Inflammatory macrophage (primary cell): ENCODE measurements around the gene NTN3.
"Not testable (repeated sequence)": the region's sequence is repeated elsewhere in the genome, so short reads cannot be mapped to it uniquely, and the experiment has no call there.

Source experiments
- DNase-seq, 2 donors: peaks; one replicate each; pipeline ENCODE4 v3.0.0-alpha.2; 2020 to 2022

The NTN3 gene

DNA sequence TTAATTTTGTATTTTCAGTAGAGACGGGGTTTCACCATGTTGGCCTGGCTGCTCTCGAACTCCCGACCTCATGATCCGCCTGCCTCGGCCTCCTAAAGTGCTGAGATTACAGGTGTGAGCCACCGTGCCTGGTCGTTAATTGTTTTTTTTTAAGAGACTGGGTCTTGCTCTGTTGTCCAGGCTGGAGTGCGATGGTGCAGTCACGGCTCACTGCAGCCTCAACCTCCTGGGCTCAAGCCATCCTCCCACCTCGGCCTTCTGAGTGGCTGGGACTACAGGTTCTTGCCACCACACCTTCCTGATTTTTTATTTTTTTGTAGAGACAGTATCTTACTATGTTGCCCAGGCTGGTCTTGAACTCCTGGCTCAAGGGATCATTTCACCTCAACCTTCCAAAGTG lies 8.9 kb downstream of the NTN3 start:
- not testable (repeated sequence) for DNase-seq

DNA sequence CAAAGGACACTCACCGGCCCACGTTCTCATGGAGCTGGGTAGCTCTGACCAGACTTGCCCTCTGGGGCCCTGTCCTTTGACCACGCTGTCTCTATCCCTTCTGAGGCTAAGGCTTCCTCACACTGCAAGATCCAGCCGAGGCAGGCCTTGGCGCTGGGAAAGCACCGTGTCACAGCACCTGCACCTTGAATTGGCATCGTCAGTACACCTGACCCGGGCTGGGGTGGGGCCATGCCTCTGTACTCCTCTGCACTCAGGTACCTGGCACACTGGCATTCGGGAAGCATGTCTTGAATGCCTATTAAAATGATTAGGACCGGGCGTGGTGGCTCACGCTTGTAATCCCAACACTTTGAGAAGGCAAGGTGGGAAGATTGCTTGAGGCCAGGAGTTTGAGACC lies 9.9 kb downstream of the NTN3 start:
- no peak for DNase-seq

DNA sequence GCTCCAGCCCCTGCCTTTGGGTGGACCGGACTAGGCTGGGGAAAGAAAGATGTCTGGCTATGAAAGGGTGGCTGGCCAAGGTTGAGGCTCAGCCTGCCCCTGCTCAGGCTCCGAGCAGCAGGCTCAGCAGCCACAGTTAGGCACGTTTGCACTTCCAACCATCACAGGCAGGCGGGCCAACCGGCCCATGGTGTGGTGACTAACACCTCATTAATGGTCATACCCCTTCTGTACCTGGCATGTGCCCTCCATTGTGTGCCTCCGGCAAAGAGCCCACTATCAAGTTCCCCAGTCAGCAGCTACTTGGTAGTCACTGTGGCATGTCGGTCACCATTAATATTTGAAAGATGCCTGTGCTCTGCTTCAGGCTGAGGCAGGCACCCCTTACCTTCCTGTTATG lies 10.6 kb downstream of the NTN3 start:
- DNase-seq, result no peak

DNA sequence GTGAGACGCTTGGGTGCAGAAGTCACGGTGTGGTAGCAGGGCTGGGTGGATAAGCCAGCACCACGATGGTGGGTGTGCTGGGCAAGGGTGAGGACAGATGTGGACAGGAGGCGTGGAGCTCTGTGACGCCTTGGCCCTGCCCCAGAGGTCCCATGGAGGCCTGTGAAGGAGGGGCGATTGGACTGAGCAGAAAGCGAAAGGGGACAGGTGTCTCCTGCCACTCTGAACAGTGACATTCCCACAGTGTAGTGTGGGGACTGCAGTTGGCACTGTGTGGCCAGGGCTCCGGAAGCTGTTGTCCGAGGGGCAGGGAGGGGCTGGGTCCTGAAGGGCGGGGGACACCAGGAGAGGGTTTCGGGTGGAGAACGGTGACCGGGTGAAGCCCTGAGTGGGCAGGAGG lies 11.2 kb downstream of the NTN3 start:
- DNase-seq, result no peak

DNA sequence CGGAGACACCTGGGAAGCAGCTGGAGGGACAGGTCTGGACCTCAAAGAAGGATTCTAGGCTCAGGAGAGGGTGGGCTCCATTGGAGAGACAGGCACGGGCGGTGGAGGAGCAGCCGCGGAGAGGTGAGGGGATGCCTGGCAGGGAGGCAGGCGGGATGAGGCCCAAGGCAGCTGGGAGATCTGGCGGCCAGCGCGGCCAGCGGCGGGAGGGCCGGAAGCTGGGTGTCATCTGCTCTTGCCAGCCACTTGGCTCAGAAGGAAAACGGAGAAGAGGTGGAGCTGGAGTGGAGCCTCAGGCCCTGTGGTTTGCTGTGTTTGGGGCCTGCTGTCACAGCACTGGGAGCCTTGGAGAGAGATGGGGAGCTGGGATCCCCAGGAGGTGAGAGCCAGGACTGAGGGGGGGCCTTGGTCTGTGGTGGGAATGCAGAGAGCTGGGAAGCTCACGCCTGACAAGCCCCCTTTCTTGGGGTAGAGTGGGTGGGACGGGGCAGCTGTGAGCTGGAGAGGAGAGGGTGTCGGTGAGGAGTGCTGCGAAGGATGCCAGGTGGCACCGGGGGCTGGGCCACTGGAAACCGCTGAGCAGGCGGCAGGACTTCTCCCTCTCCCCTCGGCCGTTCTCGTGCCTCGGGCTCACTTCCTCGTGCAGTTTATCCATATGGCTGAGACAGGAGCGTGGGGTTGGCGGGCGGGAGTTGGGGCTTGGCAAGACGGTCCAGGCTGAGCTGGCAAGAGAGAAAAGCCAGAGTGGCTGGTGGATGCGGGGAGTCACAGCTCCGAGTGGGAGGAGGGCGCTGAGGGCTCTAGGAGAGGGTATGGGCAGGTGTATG lies 11.8 kb downstream of the NTN3 start:
- DNase-seq, result peak in 1 of 2 donors; percentile 63

DNA sequence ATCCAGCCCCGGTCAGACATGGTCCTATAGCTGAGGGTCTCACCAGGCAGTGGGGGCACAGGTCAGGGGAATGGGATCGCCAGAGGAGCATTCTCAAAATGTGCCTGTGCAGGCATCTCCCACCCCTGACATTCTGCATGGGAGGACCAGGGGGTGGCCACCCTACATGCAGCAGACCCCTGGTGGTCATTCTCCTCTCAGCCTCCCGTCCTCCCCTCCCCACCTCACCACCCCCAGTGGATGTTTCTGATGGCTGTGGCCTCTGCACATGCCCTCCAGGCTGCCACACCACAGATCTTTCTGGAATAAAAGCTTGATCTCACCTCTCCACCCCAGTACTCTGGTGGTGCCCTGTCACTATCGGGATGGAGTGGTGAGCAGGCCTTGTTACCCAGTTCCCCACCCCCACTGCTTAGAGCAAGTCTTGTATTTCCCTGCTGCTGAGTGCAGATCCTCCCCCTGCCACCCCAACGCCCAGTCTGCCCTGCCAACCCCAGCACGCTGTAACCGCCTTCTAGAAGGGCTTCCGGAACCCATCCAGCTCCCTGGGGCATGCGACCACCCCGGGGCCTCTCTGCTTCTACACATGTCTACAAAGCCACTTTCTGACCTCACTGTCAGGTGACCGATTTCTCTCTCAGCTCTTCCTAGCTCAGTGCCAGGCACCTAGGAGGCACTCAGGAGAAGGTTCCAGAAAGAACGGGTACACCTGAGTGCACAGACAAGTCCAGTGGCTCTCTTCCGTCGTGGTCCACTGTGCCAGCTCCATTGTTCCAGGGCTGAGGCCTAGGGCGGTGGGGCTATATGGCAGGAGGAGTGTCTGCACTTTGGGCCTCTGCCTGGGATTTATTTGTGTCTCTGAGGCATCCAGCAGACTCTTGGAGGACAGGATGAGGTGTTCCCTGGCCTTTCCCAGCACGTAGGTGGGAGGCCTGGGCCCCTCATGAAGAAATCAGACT lies 13.1 kb downstream of the NTN3 start:
- DNase-seq, result no peak

DNA sequence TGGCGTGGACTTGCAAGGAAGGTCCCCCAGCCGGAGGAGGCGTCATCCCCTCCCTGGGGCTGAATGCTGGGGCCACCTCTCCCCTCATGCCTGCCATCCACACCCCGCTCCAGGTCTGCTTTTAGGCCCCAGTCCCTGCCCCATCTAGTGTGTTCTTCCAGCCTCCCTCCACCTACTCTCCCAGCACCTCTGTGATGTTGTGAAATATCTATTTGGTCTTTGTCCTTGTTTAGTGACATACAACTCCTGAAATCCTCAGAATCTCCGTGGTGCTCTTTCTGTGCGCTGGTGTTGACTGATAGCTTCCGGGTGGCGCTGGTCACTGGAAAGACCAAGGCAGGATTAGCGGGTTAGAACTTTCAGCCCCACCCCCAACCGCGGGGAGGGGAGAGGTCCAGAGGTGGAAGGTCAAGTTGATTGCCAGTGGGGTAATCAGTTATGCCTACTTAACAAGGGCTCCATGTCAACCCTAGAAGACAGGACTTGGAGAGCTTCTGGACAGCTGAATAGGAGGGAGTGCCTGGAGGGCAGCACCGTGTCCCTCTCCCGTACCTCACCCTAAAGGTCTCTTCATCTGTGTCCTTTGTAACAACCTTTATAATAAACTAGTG lies 13.9 kb downstream of the NTN3 start:
- no peak for DNase-seq

DNA sequence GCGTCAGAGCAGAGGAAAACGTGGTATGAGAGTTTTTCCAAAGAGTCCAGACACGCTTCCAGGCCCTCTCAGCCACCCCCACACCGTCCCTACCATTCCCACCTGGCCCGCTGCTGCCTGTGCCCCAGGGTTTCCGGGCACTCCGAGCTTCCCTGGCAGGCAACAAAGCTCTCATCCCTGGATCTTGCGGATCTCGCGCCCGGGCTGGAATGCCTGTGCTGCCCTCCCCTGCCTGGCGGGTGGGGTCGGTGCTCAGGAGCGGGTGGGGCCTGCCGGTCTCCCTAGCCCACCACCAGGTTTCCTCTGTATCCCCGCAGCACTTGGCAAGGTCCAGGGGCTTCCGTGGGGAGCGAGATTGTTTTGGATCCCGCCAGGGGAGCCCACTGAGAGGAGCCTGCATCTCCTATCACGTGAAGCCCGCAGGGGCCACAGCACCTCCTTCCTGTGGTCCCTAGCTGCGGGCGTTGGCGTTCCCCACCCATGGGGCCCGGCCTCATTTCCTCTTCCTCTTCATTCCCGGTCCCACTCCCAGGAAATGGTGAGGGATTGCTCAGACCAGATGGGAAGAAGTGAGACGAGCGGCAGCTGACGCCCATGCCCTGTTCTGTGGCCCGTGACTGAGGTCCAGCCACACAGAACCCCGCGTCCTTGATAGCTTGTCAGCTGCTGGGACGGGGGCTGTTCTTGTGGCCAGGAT lies 14.9 kb downstream of the NTN3 start:
- peak in 1 of 2 donors; percentile 27 for DNase-seq

DNA sequence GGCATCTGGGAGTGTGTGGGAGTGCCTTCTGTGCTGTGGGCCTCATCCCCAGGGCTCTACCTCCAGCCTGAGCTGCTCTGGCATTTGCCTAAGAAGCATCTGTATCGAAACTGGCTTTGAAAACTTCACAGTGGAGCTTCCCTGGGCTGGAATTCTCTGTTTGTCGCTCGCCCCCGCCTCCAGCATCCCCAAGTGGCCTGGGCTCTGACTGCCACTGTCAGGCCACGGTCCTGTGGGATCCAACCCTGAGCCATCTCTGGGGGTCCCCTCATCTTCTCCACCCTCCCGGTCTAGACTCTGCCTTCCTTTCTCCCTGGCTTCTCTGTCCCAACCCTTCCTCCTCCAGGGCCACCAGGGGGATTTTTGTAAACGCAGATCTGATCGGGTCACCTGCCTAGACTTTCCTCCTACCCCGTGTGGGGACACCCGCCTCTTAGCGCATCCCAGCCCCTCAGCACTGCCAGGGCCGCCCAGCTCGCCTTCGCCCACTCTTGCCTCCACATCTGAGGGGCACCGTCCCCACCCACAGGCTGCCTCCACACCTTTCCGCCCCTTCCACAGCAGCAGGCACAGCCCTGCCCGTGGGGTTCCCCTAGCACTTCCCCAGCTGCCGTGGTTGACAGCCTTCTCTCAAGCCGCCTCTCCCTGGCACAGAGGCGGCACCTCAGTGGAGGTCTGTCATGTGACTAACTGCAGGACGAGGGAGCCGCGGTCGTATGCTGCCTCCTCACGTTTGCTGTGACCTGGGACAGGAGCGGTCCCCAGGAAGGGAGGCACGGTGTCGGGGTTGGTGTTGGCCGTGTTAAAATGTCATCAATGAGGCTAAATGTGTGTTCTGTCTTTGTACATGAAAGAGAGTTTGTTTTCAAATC lies 15.8 kb downstream of the NTN3 start:
- peak; percentile 53 to 72 for DNase-seq

DNA sequence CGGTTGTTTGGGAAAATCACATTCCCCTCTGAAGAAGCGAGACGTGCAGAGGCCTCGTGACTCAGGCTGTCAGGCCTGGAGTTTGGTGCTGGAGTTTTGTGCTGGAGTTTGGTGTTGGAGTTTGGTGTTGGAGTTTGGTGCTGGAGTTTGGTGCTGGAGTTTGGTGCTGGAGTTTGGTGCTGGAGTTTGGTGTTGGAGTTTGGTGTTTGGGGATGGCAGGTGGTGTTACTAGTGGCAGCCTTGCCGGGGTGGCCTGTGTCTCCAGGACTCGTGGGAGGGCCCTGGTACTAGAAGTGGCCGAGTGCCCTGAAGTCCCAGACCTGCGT lies 16.4 kb downstream of the NTN3 start:
- DNase-seq, result no peak

DNA sequence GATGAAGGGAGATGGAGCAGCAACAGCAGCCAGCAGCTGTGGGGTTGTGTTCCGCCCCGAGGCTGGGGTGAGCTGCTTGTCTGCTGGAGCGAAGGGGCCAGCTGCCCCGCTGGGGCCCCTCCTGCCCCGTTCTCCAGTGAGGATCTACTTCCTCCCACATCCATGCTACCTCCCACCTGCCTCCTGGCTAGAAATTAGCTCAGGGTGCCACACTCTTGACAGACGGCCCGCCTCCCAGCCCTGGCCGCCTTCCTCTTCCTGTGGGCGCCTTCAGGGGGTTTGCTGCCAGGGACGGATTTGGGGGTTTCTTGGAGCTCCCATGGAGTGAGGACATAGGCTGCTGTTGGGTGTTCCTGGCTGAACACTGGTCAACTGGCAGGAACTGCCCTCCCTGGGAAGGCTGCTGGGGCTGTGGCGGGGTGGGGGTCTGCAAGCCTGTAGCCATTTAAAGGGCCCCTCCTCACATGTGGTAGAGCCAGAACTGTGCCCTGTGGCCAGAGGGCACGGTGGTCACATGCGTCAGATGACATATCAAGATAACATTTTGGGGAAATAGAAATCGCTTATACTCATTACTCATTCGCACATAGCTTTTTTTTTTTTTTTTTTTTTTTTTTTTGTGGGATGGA lies 16.9 kb downstream of the NTN3 start:
- DNase-seq, result peak; percentile 80 to 90

DNA sequence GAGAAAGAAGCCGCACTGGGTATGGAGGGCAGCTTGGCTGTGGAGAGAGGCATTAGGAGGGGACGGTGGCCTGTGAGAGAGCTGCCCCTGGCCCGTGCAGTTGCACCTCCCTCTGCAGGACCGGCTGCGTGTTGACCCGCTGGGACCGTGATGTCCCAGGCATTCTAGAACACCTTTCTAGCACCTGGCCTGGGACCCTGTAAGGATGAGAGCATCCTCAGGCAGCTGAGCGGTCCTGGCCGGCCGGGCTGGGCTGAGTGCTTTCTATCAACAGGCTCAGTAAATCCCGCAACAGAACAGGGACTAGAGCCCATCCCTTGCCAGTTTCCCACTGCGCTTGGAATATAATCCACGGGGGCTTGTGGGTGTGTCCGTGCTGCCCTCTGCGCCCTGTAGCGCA lies 18.5 kb downstream of the NTN3 start:
- no peak for DNase-seq

DNA sequence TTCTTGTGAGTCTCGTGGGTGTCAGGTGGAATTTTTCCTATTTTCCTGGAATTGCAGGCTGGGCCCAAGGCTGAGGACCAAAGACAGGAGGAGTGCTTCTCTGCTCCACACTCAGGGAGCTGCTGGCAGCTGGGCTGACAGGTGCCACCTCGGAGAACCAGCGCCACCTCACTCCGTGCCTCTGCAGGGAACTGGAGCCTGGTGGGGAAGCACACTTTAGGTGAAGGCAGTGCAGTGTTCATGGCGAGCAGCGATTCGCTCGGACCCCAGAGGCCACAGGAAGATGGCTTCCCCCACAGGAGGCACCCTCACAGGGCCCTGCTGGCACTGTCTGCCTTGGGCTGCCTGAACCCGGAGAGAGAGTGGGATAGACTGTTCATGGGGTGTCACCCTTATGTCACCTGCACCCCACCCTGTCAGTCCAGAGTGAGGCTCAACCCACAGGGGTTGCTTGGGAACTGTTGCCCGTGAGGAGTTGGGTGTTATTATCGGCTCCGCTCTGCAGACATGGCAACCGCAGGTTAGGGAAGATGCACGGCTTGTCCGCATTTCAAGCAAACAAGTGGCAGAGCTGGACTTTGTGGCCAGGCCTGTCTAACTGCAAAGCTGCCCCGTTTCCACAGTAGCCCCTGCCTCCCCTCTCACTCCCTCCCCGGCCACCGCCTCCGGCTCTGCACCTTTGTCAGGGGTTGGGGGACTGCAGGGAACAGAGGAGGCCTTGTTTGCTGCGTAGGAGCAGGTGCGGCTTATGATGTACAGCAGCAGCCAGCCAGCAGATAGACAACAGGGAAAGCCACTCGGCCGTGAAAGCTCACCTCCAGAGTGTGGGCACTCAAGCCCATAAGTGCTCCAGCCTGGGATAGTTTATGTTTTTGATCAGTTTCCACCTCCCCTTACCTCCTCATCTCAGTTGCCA lies 19.4 kb downstream of the NTN3 start:
- DNase-seq, result no peak

DNA sequence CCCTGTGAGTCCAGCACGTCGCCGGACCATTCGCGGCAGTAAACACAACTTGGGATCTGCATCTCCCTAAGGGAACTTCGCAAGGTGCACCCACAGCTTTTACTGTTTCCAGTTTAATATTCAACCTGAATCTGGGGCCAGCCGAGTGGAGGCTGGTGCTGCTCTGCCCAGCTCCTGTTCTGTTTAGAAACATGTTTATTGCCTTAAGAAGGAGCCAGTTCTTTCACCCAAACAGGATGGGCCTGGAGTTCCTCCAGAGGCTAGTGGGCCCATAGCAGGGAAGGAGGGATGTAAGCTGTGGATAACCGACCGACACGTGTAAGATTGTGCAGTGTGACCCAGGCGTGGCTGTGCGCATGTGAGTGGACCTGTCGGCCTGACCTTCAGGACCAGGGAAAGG lies 21.2 kb downstream of the NTN3 start:
- DNase-seq, result no peak

DNA sequence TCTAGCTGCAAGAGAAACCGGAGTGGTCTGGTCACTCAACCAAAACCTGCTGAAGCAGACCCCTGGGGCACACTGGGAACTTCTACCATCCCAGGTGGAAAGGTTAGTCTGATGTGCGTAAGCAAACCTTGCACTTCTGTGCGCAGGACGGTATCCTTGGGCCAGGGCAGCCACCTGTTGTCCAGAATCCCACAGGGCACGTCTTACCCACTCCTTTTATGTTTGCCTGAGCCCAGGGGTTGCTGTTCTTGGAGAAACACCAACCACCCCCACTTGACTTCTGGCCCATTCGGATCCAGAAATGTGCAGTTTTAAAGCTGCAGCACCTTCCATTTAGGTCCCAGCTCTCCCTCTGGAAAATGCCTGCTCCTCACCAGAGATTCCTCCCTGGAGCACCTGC lies 22.5 kb downstream of the NTN3 start:
- DNase-seq, result no peak

DNA sequence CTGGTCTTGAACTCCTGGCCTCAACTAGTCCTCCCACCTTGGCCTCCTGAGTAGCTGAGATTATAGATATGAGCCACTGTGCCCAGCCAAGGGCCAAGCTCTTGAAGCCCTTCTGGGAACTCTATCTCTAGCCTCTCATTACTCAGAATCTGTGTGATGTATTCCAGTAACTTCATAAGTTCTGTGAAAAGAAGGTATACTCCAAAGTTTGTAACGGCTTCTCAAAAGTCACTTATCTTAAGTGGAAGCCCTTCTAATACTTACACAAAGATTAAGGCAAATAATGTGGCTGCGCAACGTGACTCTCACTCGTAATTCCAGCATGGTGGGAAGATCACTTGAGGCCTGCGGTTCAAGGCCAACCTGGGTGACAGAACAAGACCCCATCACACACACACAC lies 23.5 kb downstream of the NTN3 start:
- DNase-seq, result no peak

DNA sequence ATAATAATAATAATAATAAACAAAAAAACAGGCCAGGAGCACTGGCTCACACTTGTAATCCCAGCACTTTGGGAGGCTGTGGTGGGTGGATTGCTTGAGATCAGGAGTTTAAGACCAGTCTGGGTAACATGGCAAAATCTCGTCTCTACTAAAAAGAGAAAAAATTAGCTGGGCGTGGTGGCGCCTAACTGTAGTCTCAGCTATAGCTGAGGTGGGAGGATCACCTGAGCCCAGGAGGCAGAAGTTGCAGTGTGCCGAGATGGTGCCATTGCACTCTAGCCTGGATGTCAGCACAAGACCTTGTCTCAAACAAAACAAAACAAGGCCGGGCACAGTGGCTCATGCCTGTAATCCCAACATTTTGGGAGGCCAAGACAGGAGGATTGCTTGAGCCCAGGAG lies 23.9 kb downstream of the NTN3 start:
- no peak for DNase-seq

DNA sequence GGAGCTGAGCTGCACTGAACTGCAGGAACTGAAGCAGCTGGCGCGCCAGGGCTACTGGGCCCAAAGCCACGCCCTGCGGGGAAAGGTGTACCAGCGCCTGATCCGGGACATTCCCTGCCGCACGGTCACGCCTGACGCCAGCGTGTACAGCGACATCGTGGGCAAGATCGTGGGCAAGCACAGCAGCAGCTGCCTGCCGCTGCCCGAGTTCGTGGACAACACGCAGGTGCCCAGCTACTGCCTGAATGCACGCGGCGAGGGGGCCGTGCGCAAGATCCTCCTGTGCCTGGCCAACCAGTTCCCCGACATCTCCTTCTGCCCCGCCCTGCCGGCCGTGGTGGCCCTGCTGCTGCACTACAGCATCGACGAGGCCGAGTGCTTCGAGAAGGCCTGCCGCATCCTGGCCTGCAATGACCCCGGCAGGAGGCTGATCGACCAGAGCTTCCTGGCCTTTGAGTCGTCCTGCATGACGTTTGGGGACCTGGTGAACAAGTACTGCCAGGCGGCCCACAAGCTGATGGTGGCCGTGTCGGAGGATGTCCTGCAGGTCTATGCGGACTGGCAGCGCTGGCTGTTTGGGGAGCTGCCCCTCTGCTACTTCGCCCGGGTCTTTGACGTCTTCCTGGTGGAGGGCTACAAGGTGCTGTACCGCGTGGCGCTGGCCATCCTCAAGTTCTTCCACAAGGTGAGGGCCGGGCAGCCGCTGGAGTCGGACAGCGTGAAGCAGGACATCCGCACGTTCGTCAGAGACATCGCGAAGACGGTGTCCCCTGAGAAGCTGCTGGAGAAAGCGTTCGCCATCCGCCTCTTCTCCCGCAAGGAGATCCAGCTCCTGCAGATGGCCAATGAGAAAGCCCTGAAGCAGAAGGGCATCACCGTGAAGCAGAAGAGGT lies 25.4 kb downstream of the NTN3 start:
- no peak for DNase-seq

DNA sequence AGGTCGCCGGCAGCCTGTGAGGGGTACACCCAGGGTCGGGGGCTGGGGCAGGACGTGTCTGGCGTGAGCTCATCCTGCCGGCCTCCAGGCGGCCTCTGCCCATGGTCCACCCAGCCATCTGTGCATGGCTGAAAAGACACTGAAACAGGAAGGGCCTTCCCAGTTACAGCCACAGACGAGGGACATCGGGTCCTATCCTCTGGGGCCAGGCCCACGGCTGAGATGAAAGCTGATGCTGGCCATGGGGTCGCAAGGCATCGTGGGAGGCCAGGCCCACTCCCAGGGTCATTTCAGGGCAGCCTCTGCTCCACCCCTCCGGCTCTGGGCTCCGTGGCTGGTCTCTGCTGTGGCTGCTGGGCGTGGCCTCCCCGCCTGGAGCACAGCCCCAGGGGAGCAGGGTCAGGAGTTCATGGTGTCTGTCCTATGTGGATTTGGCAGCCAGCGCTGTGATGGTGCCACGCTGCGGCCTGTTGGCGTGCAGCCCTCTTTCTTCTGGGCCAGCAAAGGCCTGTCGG lies 26.1 kb downstream of the NTN3 start:
- DNase-seq, result no peak
